GM21723 (cell line): ENCODE results near the gene CFAP157.
A peak's percentile ranks its signal among the peaks of the same experiment; 100 is the strongest.

Experiments
- ATAC-seq: cut with Tn5 transposase; IDR thresholded peaks from one replicate; pipeline ENCODE4 v1.9.1; 2021; ENCODE audit warnings: mild to moderate bottlenecking, moderate library complexity; ENCODE audit not compliant: unreplicated experiment

Gene CFAP157

GRCh38 chr9:127714951-127715469 lies 8.2 kb downstream of the CFAP157 start:
- ATAC-seq = no peak

- peak; percentile 91 for ATAC-seq
Observed at GRCh38 chr9:127715470-127716337, 8.9 kb downstream of the CFAP157 start, which contains the start of the genes PTRH1 and TTC16. PTRH1 (minus strand) TSS chr9:127715663; CDS start chr9:127715639, 24 bp downstream. TTC16 (plus strand) TSS chr9:127716079; CDS start chr9:127716146, 67 bp downstream.

DNA sequence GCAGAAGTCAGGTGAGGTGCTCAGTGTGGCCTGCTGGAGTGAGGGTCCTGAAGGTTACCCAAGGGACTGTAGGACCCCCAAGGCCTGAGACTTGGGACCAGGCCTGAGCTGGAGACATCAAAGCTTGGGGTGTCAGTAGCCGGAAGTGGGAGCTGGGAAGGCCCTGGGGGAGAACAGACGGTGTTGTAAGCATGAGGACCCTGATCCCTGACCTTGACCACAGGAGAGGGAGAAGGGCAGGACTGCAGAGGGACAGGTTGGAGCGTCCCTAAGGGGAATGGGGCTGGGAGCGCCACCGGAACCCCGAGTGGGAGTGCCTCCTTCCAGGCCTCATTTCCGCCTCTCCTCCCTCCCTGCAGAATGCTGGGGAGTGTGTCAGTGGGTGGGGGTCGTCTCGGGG lies 9.6 kb downstream of the CFAP157 start:
- ATAC-seq = no peak

GRCh38 chr9:127717766-127718165 lies 11.0 kb downstream of the CFAP157 start:
- ATAC-seq = no peak

GRCh38 chr9:127720031-127720864 lies 13.5 kb downstream of the CFAP157 start:
- no peak for ATAC-seq

- ATAC-seq = no peak
Observed at GRCh38 chr9:127720865-127721227, 14.1 kb downstream of the CFAP157 start.

- no peak for ATAC-seq
Observed at GRCh38 chr9:127721391-127721821, 14.6 kb downstream of the CFAP157 start.

DNA sequence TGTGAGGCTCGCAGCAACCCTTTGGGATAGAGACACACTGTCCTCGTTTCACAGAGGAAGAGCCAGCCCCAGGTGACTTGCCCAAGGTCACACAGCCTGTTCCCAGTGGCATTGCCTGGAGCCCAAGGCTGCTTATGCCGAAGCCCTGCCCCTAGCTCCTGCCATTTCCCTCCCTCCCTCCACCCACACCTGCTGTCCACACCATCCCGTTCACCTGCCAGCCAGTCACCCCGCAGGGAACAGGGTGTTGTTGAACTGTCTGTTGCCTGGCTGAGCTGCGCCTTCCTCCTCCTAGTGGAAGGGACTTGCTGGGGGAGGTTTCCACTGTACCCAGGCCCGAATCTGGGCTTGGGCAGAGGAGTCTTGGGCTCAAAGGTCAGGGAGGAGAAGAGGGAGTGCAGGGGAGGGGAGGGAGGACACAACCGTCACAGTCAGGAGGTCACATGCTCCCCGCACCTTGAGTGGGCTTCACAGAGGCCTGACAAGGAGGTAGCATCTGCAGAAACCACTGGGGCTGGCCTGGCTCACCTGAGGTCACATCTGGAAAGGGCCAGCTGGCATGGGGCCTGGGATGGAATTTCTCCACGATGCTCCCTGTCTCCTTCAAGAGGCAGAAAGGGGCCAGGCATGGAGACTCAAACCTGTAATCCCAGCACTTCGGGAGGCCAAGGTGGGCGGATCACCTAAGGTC lies 15.4 kb downstream of the CFAP157 start:
- ATAC-seq = no peak

DNA sequence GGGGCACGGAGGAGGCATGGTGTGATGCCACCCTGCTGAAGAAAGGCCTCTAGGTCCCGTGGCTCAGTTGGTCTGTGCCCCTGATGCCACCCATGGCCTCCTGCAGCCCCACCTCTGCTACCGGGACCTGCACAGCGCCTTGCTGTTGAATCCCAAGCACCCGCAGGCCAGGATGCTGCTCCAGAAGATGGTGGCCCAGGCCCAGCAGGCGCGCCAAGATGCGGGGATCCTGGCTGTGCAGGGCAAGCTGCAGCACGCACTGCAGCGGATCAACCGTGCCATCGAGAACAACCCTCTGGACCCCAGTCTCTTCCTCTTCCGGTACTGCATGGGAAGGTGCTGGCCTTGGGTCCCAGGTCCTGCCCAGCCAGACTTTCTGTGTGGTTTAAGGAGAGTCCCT lies 16.2 kb downstream of the CFAP157 start:
- ATAC-seq = no peak

DNA sequence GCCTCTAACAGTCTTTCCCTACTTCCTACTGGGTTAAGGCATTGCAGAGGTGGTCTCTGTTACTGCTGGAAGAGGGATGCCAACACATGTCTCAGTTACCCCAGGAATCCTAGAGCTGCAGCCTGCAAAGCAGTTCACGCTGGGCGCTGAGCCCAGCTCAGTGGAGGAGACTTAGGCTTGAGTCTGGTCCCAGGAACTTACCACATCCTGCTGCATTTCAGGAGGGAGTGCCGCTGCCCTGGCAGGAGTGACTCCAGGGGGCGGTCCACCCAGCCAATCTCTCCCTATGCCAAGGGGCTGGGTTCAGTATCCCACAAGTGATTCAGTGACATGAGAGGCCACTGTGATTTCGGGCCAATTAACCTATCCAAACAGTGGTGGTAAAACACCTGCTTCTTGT lies 16.7 kb downstream of the CFAP157 start:
- no peak for ATAC-seq

DNA sequence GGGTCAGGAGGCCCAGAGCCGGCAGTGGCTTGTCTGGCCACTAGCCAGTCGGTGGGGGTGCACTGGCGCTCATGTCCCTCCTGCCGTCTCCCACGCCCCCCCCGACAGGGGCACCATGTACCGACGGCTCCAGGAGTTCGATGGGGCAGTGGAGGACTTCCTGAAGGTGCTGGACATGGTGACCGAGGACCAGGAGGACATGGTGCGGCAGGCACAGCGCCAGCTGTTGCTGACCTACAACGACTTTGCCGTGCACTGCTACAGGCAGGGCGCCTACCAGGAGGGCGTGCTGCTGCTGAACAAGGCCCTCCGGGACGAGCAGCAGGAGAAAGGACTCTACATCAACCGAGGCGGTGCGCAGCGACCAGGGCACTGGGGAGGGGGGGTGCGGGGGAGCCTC lies 17.2 kb downstream of the CFAP157 start:
- ATAC-seq = no peak

DNA sequence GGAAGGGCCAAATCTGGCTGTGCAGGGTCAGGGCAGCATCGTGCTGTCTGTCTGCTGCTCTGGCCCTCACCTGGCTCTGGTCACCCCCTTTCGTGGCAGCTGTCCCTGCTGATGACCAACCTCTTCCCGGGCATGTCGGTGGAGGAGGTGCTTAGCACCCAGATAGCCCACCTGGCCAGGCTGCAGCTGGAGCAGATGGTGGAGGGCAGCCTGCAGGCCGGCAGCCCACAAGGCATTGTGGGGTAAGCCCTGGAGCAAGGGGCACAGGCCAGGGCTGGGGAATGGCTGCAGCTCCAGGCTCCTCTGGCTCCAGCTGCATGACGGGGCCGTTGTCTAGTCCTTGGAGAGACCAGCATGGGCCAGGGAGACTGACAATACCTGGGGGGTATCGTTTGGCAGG lies 20.1 kb downstream of the CFAP157 start:
- ATAC-seq = no peak

- ATAC-seq = no peak
Observed at GRCh38 chr9:127728808-127729207, 22.0 kb downstream of the CFAP157 start.

DNA sequence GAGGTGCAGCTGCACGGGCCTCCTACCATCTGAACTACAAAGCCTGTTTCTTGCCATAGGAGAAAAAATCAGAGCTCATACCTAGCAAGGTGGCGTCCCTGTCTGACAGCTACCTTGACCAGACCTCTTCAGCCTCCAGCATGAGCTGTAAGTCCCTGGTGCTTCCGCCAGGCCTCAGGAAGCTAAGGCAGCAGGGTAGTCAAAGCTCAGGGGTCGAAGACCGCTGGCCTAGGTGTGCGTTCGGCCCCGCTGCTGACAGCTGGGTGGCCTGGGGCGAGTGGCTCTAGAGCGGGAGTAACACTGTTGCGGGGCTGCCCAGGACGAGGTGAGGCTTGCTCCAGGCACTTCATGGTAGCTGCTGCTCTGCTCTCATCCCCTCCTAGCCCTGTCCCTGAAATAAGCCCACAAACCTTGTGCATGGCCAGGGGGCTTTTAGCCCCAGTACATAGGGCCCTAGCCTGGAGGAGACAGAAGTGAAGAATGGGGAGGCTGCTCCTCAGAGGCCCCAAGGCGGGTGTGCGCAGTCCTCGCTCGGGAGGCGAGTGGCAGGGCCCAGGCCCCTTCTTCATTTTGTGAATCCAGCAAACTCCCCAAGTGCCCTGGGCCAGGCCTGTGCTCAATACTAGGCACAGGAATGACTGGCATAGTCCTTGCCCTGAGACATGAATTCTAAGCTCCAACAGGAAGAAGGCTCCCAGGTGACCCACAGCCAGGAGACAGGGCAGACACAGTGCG lies 22.9 kb downstream of the CFAP157 start:
- no peak for ATAC-seq

DNA sequence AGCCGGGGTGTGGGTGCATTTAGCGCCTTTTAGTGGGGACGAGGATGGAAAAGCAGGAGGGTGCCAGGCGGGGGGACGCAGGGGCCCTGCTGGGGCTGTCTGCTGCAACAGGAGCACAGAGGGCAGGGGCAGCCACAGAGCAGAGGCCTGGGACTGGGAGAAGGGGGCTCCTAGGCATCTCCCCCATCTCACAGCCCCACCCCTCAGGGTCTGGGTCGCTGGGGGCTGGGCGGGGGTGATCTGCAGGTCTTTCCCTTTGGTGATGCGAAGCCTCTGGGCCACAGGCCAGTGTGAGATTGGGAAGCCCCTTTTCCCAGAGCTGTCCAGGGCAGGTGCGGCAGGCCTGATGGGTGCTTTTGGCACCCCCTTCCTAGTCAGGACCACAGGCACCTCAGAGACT lies 23.5 kb downstream of the CFAP157 start:
- no peak for ATAC-seq

DNA sequence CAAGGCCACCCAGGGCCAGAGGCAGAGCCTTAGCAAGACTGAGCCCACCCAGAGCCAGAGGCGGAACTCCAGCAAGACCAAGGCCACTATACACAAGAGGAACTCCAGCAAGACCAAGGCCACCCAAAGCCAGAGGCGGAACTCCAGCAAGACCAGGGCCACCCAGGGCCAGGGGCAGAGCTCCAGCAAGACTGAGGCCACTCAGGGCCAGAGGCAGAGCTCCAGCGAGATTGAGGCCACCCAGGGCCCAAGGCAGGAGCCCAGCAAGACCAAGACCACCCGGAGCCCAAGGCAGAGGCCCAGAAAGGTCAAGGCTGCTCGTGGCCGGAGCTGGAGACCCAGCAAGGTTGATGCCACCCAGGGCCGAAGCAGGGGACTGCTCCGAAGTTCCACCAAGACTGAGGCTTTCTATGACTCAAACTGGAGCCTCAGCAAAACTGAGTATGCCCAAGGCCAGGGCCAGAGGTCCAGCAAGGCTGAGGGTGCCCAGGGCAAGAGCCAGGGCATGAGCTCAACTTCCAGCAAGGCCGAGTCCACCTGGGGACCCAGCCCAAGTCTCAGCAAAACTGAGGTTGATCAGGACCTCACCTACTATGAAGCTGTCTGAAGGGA lies 24.1 kb downstream of the CFAP157 start:
- no peak for ATAC-seq

- ATAC-seq = no peak
Observed at GRCh38 chr9:127731938-127732337, 25.1 kb downstream of the CFAP157 start.

GRCh38 chr9:127732444-127732843 lies 25.7 kb downstream of the CFAP157 start:
- no peak for ATAC-seq

DNA sequence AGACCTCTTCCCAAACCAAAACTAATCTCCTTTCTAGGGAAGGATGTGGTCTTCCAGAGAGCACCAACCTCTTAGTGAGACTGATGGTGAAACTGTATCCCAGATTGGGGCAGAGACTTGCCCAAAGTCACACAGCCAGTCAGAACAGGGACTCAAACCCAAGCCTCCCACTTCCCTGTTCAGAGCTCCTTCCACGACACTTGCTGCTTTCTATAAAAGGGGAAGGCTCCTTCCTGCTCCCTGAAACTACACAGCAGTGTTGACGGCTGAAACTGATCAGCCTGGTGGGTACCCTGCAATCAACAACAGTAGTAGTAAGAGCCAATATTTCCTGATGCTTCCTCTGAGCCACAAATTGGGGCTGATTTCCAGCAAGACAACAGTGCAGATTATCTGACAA lies 26.8 kb downstream of the CFAP157 start:
- no peak for ATAC-seq

- ATAC-seq = no peak
Observed at GRCh38 chr9:127734247-127734746, 27.5 kb downstream of the CFAP157 start.
